ENCODE data around the gene NXN.

- no peak for TF ChIP-seq CTCF (IDR thresholded peaks at IDR 0.05)
- no peak for TF ChIP-seq ZFX (IDR thresholded peaks at IDR 0.05; ENCODE audit: borderline replicate concordance)
These were observed 10.5 kb downstream of the NXN start for GRCh38 chr17:968812-969730.
